SK-N-SH (cell line): Measurements from ENCODE around the gene CYTL1. TPM values are rescaled to one million over a fixed set of nuclear protein-coding genes. Genes with fewer than 3 reads are reported as not detected.

Experiments
- CTCF ChIA-PET: fragments of 300-600, 350-600 bp; formaldehyde crosslinking; extraction: SDS; loops from one replicate; lab custom pipeline; 2021; lab: Yijun Ruan, JAX
- POLR2A ChIA-PET: fragments of 350-600 bp; sonication (Branson Sonifier 250); formaldehyde crosslinking; extraction: SDS; loops from one replicate; lab custom pipeline; 2020; ENCODE audit warnings: antibody characterized with exemption, inconsistent platforms; lab: Yijun Ruan, JAX
- DNase-seq: peaks from one replicate; pipeline ENCODE4 v3.0.0; 2012
- H2AFZ ChIP-seq: fragments of 200-600 bp; sonication (generic); 2 replicates; pipeline ENCODE4 v1.8.1; 2016; ENCODE audit warnings: antibody characterized with exemption, mild to moderate bottlenecking, low read depth
- H3F3A ChIP-seq: fragments of 200-600 bp; sonication (generic); replicated peaks from 2 replicates; pipeline ENCODE3; 2016; ENCODE audit warnings: antibody characterized with exemption, mild to moderate bottlenecking; ENCODE audit not compliant: insufficient read depth
- H3K27ac ChIP-seq, 2 experiments: fragments of 200-500 bp in 1 of 2; fragments of 200-600 bp in 1 of 2; sonication (Bioruptor generic) in 1 of 2; sonication (generic), shearing (Covaris generic) in 1 of 2; 2 replicates each; pipeline versions ENCODE4 v1.5.1 to v1.6.1; 2014 to 2016; ENCODE audit warnings: low read depth in 2 of 2, inconsistent platforms in 1 of 2, low read length in 1 of 2, mild to moderate bottlenecking in 1 of 2, mixed read lengths in 1 of 2
- H3K27me3 ChIP-seq: fragments of 200-600 bp; sonication (generic), shearing (Covaris generic); 2 replicates; pipeline ENCODE4 v1.6.1; 2016; ENCODE audit warnings: mixed run types; ENCODE audit not compliant: insufficient read depth
- H3K36me3 ChIP-seq, 2 experiments: fragments of 200-500 bp in 1 of 2; fragments of 200-600 bp in 1 of 2; sonication (Bioruptor generic) in 1 of 2; sonication (generic) in 1 of 2; replicated peaks in 1 of 2; 2 replicates each; pipeline versions ENCODE3 to v1.5.1; 2014 to 2016; ENCODE audit warnings: low read length in 1 of 2, mild to moderate bottlenecking in 1 of 2; ENCODE audit not compliant: insufficient read depth in 2 of 2, control insufficient read depth in 1 of 2
- H3K4me1 ChIP-seq, 2 experiments: fragments of 200-500 bp in 1 of 2; fragments of 200-600 bp in 1 of 2; sonication (Bioruptor generic) in 1 of 2; sonication (generic), shearing (Covaris generic) in 1 of 2; 2 replicates each; pipeline versions ENCODE4 v1.5.1 to v1.6.1; 2014 to 2016; ENCODE audit warnings: low read depth in 1 of 2, low read length in 1 of 2, mixed run types in 1 of 2; ENCODE audit not compliant: insufficient read depth in 2 of 2, control insufficient read depth in 1 of 2
- H3K4me2 ChIP-seq: fragments of 200-600 bp; sonication (generic), shearing (Covaris generic); 2 replicates; pipeline ENCODE4 v1.6.1; 2017; ENCODE audit warnings: mixed run types
- H3K4me3 ChIP-seq, 2 experiments: fragments of 200-500 bp in 1 of 2; fragments of 200-600 bp in 1 of 2; sonication (Bioruptor generic) in 1 of 2; sonication (generic), shearing (Covaris generic) in 1 of 2; 2 replicates each; pipeline versions ENCODE4 v1.5.1 to v1.8.1; 2014 to 2016; ENCODE audit warnings: low read depth in 2 of 2, inconsistent platforms in 1 of 2, low read length in 1 of 2, mild to moderate bottlenecking in 1 of 2, mixed read lengths in 1 of 2, moderate library complexity in 1 of 2
- H3K79me2 ChIP-seq: fragments of 200-600 bp; sonication (generic); 2 replicates; pipeline ENCODE4 v1.8.1; 2017; ENCODE audit warnings: mild to moderate bottlenecking; ENCODE audit not compliant: insufficient read depth
- H3K9ac ChIP-seq: fragments of 200-600 bp; sonication (generic); 2 replicates; pipeline ENCODE4 v1.6.1; 2017; ENCODE audit warnings: mixed run types
- H3K9me2 ChIP-seq: fragments of 200-600 bp; sonication (generic); 2 replicates; pipeline ENCODE4 v1.6.1; 2017; ENCODE audit warnings: mixed run types
- H3K9me3 ChIP-seq: fragments of 200-600 bp; sonication (generic); 2 replicates; pipeline ENCODE4 v1.6.1; 2017; ENCODE audit warnings: mixed run types, mild to moderate bottlenecking, moderate library complexity
- H4K20me1 ChIP-seq: fragments of 200-600 bp; sonication (generic); 2 replicates; pipeline ENCODE4 v1.6.1; 2017; ENCODE audit warnings: mild to moderate bottlenecking, mixed run types; ENCODE audit not compliant: insufficient read depth
- CHD2 ChIP-seq: fragments of 150-350 bp; IDR thresholded peaks from 2 replicates; pipeline ENCODE4 v1.6.1; 2018; ENCODE audit warnings: low read length; ENCODE audit not compliant: partially characterized antibody
- CTCF ChIP-seq: fragments of 200-600 bp; sonication (generic); IDR thresholded peaks from 2 replicates; pipeline ENCODE4 v1.6.1; 2017; ENCODE audit warnings: antibody characterized with exemption, mild to moderate bottlenecking, moderate library complexity
- ELF1 ChIP-seq: IDR thresholded peaks from 2 replicates; pipeline ENCODE4 v1.4.0; 2012
- MEF2A ChIP-seq: IDR thresholded peaks from 2 replicates; pipeline ENCODE4 v1.4.0; 2012; ENCODE audit warnings: low read depth, borderline replicate concordance
- NFIC ChIP-seq: IDR thresholded peaks from 2 replicates; pipeline ENCODE4 v1.4.0; 2012; ENCODE audit warnings: borderline replicate concordance
- POLR2AphosphoS5 ChIP-seq: IDR thresholded peaks from 2 replicates; pipeline ENCODE4 v1.6.1; 2012; ENCODE audit warnings: low read depth, low read length
- RAD21 ChIP-seq: IDR thresholded peaks from 2 replicates; pipeline ENCODE4 v1.6.1; 2012; ENCODE audit warnings: mild to moderate bottlenecking, low read length
- RCOR1 ChIP-seq: fragments of 150-350 bp; IDR thresholded peaks from 2 replicates; pipeline ENCODE4 v1.6.1; 2017; ENCODE audit warnings: antibody characterized with exemption, low read length
- RFX5 ChIP-seq: IDR thresholded peaks from 2 replicates; pipeline ENCODE4 v1.6.1; 2012; ENCODE audit warnings: mild to moderate bottlenecking, improper control_type of control experiment, low read length
- TAF1 ChIP-seq: IDR thresholded peaks from 2 replicates; pipeline ENCODE4 v1.6.1; 2012; ENCODE audit warnings: low read depth, mild to moderate bottlenecking, low read length, moderate library complexity, borderline replicate concordance
- TEAD4 ChIP-seq: IDR thresholded peaks from 2 replicates; pipeline ENCODE4 v1.4.0; 2012; ENCODE audit warnings: mild to moderate bottlenecking, borderline replicate concordance; ENCODE audit not compliant: insufficient read depth
- WGBS: methylation state at CpG from one replicate; pipeline ENCODE4 v1.1.6; 2017; ENCODE audit warnings: low lambda C conversion rate; 5-methylcytosine and 5-hydroxymethylcytosine counted together
- polyA plus RNA-seq, 3 experiments: library from polyadenylated mRNA; depleted of rRNA; stranded (reverse); fragments of >200 nt; gene quantifications; 2 replicates each; pipeline ENCODE4 v1.2.3, GENCODE V29; 2012
- TF ChIP-seq, protein P1 (sequence below): fragments of 150-350 bp; IDR thresholded peaks from 2 replicates; pipeline ENCODE4 v1.6.1; 2016; ENCODE audit warnings: mild to moderate bottlenecking, low read depth, low read length
- TF ChIP-seq, protein P2 (sequence below): fragments of 150-350 bp; IDR thresholded peaks from 2 replicates; pipeline ENCODE4 v1.6.1; 2017; ENCODE audit warnings: antibody characterized with exemption, low read length, low read depth, borderline replicate concordance

The CYTL1 gene
- polyA plus RNA-seq, 1 of the 3 experiments (the other 2 are of a cell fraction), result 3.0 TPM

DNA sequence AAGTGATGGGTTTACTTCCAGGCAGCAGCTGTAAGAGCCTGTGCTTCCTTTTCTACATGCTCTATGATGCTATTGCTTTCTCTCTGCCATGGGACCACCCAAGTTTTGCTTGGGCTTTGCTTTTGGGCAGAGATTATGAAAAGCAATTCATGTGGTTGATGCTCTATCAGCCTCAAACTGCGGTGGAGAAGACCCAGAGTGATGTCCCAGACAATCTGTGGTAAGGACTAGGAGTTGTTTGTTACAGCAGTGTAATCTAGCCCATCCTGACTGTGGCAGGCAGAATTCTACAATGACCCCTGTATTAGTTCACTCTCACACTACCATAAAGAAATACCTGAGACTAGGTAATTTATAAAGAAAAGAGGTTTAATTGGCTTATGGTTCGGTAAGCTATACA is 9.2 kb upstream of the CYTL1 start:
- no peaks in the 10 kb centered on the region for H3K9me2 ChIP-seq
- H4K20me1 ChIP-seq, result no peaks in the 10 kb centered on the region
- H3K4me2 ChIP-seq, result no peak overlapping the region
- no peak overlapping the region for H2AFZ ChIP-seq
- no peaks in the 10 kb centered on the region for H3K9me3 ChIP-seq
- H3K27me3 ChIP-seq, result peaks cover 13% of the 10 kb centered on the region; the same call in 1 of the 2 replicates
- H3K27ac ChIP-seq, result no peak overlapping the region
- no peaks in the 10 kb centered on the region for H3K4me1 ChIP-seq
- ChIA-PET POLR2A (no interaction called here), CTCF (interaction anchor here (1.0 kb wide), 1 partner anchor 23 kb away, joined by 3 read pairs; the partner anchor contains the start of gene STK32B)
- H3K4me3 ChIP-seq, result no peak overlapping the region
- WGBS, result 32% methylated on average over 2 of the region's 2 CpGs
- TF ChIP-seq ELF1 (no peak), MEF2A (no peak), RFX5 (no peak), RAD21 (no peak), CTCF (no peak)
- TF ChIP-seq, protein P1, sequence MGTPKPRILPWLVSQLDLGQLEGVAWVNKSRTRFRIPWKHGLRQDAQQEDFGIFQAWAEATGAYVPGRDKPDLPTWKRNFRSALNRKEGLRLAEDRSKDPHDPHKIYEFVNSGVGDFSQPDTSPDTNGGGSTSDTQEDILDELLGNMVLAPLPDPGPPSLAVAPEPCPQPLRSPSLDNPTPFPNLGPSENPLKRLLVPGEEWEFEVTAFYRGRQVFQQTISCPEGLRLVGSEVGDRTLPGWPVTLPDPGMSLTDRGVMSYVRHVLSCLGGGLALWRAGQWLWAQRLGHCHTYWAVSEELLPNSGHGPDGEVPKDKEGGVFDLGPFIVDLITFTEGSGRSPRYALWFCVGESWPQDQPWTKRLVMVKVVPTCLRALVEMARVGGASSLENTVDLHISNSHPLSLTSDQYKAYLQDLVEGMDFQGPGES, result no peak
- TF ChIP-seq, all 33 proteins: peak for 0
- Histone ChIP-seq H3K9ac (no peak overlapping the region), H3K79me2 (no peaks in the 10 kb centered on the region), H3F3A (no peaks in the 10 kb centered on the region), H3K36me3 (no peaks in the 10 kb centered on the region)
- no peak for DNase-seq

GRCh38 chr4:5027346-5027745 is 8.1 kb upstream of the CYTL1 start:
- CTCF ChIA-PET, result interaction anchor here (0.7 kb wide), 2 partner anchors 32 to 33 kb away, joined by 3 read pairs; no protein-coding TSS in a partner anchor
- H3K9ac ChIP-seq, result no peak overlapping the region
- no peaks in the 10 kb centered on the region for H3K79me2 ChIP-seq
- no peak overlapping the region for H3K4me3 ChIP-seq
- H3K9me3 ChIP-seq, result no peaks in the 10 kb centered on the region
- peaks cover 18% of the 10 kb centered on the region; the same call in 1 of the 2 replicates for H3K27me3 ChIP-seq
- no peaks in the 10 kb centered on the region for H3K4me1 ChIP-seq
- POLR2A ChIA-PET, result no interaction called here
- no peaks in the 10 kb centered on the region for H3K36me3 ChIP-seq
- no peak overlapping the region for H3K27ac ChIP-seq
- H2AFZ ChIP-seq, result no peak overlapping the region
- no peaks in the 10 kb centered on the region for H3K9me2 ChIP-seq
- H4K20me1 ChIP-seq, result no peaks in the 10 kb centered on the region
- TF ChIP-seq POLR2AphosphoS5 (no peak), NFIC (no peak), RCOR1 (no peak), TEAD4 (no peak), MEF2A (no peak), TAF1 (no peak), CHD2 (no peak), ELF1 (no peak), CTCF (no peak)
- TF ChIP-seq, protein P1, result no peak
- TF ChIP-seq, protein P2, sequence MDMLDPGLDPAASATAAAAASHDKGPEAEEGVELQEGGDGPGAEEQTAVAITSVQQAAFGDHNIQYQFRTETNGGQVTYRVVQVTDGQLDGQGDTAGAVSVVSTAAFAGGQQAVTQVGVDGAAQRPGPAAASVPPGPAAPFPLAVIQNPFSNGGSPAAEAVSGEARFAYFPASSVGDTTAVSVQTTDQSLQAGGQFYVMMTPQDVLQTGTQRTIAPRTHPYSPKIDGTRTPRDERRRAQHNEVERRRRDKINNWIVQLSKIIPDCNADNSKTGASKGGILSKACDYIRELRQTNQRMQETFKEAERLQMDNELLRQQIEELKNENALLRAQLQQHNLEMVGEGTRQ, result no peak
- TF ChIP-seq, all 33 proteins: peak for 0
- no peak overlapping the region for H3K4me2 ChIP-seq
- DNase-seq, result no peak
- H3F3A ChIP-seq, result no peaks in the 10 kb centered on the region
